ENCODE measurements around the gene ABHD15.

ABHD15 gene

GRCh38 chr17:29566473-29567303 is at the start of gene ABHD15:
Gene ABHD15 (minus strand): TSS chr17:29567037. CDS start chr17:29566966, 71 bp downstream.
- peak within 1 kb of the TSS; percentile 67 to 69 for H3K4me3 ChIP-seq (replicated peaks in 1 of 2; ENCODE audit: low read depth in 2 of 2, low read length in 2 of 2)
- DNase-seq (ENCODE audit: low read depth in 2 of 2), result peak; percentile 48 to 79
- TF ChIP-seq CTCF (IDR thresholded peaks at IDR 0.05; ENCODE audit: low read depth, low read length), result no peak

- no peak for TF ChIP-seq CTCF (IDR thresholded peaks at IDR 0.05; ENCODE audit: low read depth, low read length)
- peak overlapping the region; percentile 13 to 41 for H3K4me3 ChIP-seq (replicated peaks in 1 of 2; ENCODE audit: low read depth in 2 of 2, low read length in 2 of 2)
- peak; percentile 78 to 87 for DNase-seq (ENCODE audit: low read depth in 2 of 2)
Observed at GRCh38 chr17:29615492-29616299, 48.9 kb upstream of the ABHD15 start.

GRCh38 chr17:29615048-29615385 is 48.2 kb upstream of the ABHD15 start:
- peak overlapping the region in 1 of 2 donors; percentile 26 for H3K4me3 ChIP-seq (replicated peaks in 1 of 2; ENCODE audit: low read depth in 2 of 2, low read length in 2 of 2)
- peak in 1 of 2 donors; percentile 29 for DNase-seq (ENCODE audit: low read depth in 2 of 2)
- TF ChIP-seq CTCF (IDR thresholded peaks at IDR 0.05; ENCODE audit: low read depth, low read length), result no peak

GRCh38 chr17:29614349-29615047 is 47.7 kb upstream of the ABHD15 start:
- no peak overlapping the region for H3K4me3 ChIP-seq (replicated peaks in 1 of 2; ENCODE audit: low read depth in 2 of 2, low read length in 2 of 2)
- no peak for DNase-seq (ENCODE audit: low read depth in 2 of 2)
- TF ChIP-seq CTCF (IDR thresholded peaks at IDR 0.05; ENCODE audit: low read depth, low read length), result no peak

- TF ChIP-seq CTCF (IDR thresholded peaks at IDR 0.05; ENCODE audit: low read depth, low read length), result no peak
- DNase-seq (ENCODE audit: low read depth in 2 of 2), result no peak
- H3K4me3 ChIP-seq (replicated peaks in 1 of 2; ENCODE audit: low read depth in 2 of 2, low read length in 2 of 2), result peak overlapping the region; percentile 17 to 33
Observed at GRCh38 chr17:29613856-29614255, 47.0 kb upstream of the ABHD15 start.

- peak; percentile 90 to 93 for DNase-seq (ENCODE audit: low read depth in 2 of 2)
Observed at GRCh38 chr17:29613352-29613837, 46.6 kb upstream of the ABHD15 start.

More at GRCh38 chr17:29613352-29613837, 46.6 kb upstream of the ABHD15 start:
- peak overlapping the region; percentile 17 to 33 for H3K4me3 ChIP-seq (replicated peaks in 1 of 2; ENCODE audit: low read depth in 2 of 2, low read length in 2 of 2)
- peak; percentile 55 for TF ChIP-seq CTCF (IDR thresholded peaks at IDR 0.05; ENCODE audit: low read depth, low read length)
